HEK293T (cell line): ENCODE measurements around the gene SNTG2.

Source experiments
- ARNT ChIP-seq: fragments of 450-650 bp; IDR thresholded peaks from 2 replicates; pipeline ENCODE4 v1.6.1; 2017; ENCODE audit warnings: mild to moderate bottlenecking
- BHLHE40 ChIP-seq: fragments of 450-650 bp; IDR thresholded peaks from 2 replicates; pipeline ENCODE4 v1.6.1; 2016; ENCODE audit warnings: mild to moderate bottlenecking, moderate library complexity, borderline replicate concordance
- FOXK2 ChIP-seq: fragments of 450-650 bp; IDR thresholded peaks from 2 replicates; pipeline ENCODE4 v1.6.1; 2016; ENCODE audit warnings: mild to moderate bottlenecking
- FOXM1 ChIP-seq: fragments of 450-650 bp; IDR thresholded peaks from 2 replicates; pipeline ENCODE4 v1.6.1; 2017; ENCODE audit warnings: mild to moderate bottlenecking, borderline replicate concordance
- HDGF ChIP-seq: fragments of 450-650 bp; IDR thresholded peaks from 2 replicates; pipeline ENCODE4 v1.6.1; 2017; ENCODE audit warnings: antibody characterized with exemption, borderline replicate concordance
- LEF1 ChIP-seq: fragments of 450-650 bp; IDR thresholded peaks from 2 replicates; pipeline ENCODE4 v1.6.1; 2017; ENCODE audit warnings: mild to moderate bottlenecking, borderline replicate concordance
- NFRKB ChIP-seq: fragments of 450-650 bp; IDR thresholded peaks from 2 replicates; pipeline ENCODE4 v1.6.1; 2016; ENCODE audit warnings: mild to moderate bottlenecking, moderate library complexity
- PKNOX1 ChIP-seq: fragments of 450-650 bp; IDR thresholded peaks from 2 replicates; pipeline ENCODE4 v1.6.1; 2016
- SP1 ChIP-seq: fragments of 450-650 bp; IDR thresholded peaks from 2 replicates; pipeline ENCODE4 v1.6.1; 2017
- TARDBP ChIP-seq: fragments of 450-650 bp; IDR thresholded peaks from 2 replicates; pipeline ENCODE4 v1.6.1; 2016
- ZNF384 ChIP-seq: fragments of 450-650 bp; IDR thresholded peaks from 2 replicates; pipeline ENCODE4 v1.6.1; 2016

DNA sequence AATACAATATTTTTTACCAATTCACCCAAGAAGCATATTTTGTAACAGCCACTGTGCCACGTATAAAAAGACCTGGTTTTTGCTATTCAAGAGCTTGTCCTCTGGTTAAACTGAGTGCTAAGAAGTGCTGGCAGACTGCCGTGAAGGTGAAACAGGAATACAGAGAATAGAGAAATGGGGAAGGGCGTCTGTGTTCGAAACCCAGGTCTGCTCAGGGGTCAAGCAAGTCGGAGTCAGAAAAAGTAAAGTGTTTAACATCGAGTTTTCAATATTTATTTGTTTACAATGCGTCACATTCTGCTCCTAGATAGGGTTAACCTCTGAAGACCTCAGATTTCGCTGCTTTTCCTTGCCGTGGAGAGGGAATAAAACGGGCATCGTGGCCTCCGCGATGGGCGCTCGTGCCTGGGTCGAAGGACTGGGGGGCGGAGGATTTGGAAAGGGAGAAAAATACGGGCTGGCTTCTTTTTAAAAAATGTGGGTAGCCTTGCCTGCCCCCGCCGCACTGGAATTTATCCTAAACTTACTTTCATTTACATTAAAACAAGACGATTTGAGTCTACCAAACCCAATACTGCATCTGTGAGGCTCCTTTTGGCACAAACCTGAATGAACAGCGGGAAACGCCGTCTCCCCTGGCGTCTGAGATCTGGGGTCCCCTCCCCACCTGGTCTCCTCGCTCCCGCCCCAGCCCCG is 1.1 kb upstream of the SNTG2 start:
- TF ChIP-seq ZNF384 = no peak
- TF ChIP-seq BHLHE40 = no peak
- TF ChIP-seq ARNT = no peak
- no peak for TF ChIP-seq TARDBP
- TF ChIP-seq SP1 = no peak
- no peak for TF ChIP-seq PKNOX1
- TF ChIP-seq FOXK2 = no peak
- no peak for TF ChIP-seq NFRKB
- no peak for TF ChIP-seq HDGF
- no peak for TF ChIP-seq FOXM1
- no peak for TF ChIP-seq LEF1
